A549 (cell line): ENCODE measurements around the gene PGF. TPM values are rescaled to one million over a fixed set of nuclear protein-coding genes. Genes with fewer than 3 reads are reported as not detected.
"Not testable (repeated sequence)": the region's sequence is repeated elsewhere in the genome, so short reads cannot be mapped to it uniquely, and the experiment has no call there.

Source experiments
- ATAC-seq, 2 experiments: fragments of 200-7000 bp in 1 of 2; fragments of >200 bp in 1 of 2; cut with Nextera tagmentation in 1 of 2; cut with Tn5 transposase in 1 of 2; 3 replicates each; pipeline versions ENCODE4 v1.8.0 to v1.9.1; 2018 to 2020; ENCODE audit warnings: mild to moderate bottlenecking in 1 of 2, moderate library complexity in 1 of 2
- CTCF ChIA-PET: fragments of 300-600 bp; sonication (Branson Sonifier 250); formaldehyde crosslinking; extraction: SDS; loops from one replicate; lab custom pipeline; 2021; ENCODE audit warnings: antibody characterized with exemption, inconsistent platforms; lab: Yijun Ruan, JAX
- POLR2A ChIA-PET: fragments of 350-600 bp; formaldehyde crosslinking; extraction: SDS; loops from one replicate; lab custom pipeline; 2021; ENCODE audit warnings: antibody characterized with exemption, inconsistent platforms; lab: Yijun Ruan, JAX
- DNase-seq, 2 experiments: peaks; one replicate each; pipeline versions ENCODE4 v3.0.0 to v3.0.0-alpha.2; 2011 to 2016; ENCODE audit warnings: low read depth in 1 of 2, low spot score in 1 of 2
- FAIRE-seq: peaks from 2 replicates; lab custom pipeline; 2011; peaks lifted over from hg19 to GRCh38; lab: Jason Lieb, UNC
- H3K27ac ChIP-seq, 2 experiments: fragments of >200 bp; sonication (Bioruptor Twin); formaldehyde crosslinking; 3 replicates each; pipeline ENCODE4 v1.5.1; 2016 to 2017
- H3K4me1 ChIP-seq: fragments of >200 bp; sonication (Bioruptor Twin); formaldehyde crosslinking; 3 replicates; pipeline ENCODE4 v1.6.1; 2016
- H3K4me2 ChIP-seq: fragments of >200 bp; sonication (Bioruptor Twin); formaldehyde crosslinking; 3 replicates; pipeline ENCODE4 v1.6.1; 2016
- H3K4me3 ChIP-seq: fragments of >200 bp; sonication (Bioruptor Twin); formaldehyde crosslinking; 3 replicates; pipeline ENCODE4 v1.5.1; 2016
- H3K9me3 ChIP-seq: fragments of >200 bp; sonication (Bioruptor Twin); formaldehyde crosslinking; 3 replicates; pipeline ENCODE4 v1.6.1; 2016
- BHLHE40 ChIP-seq: IDR thresholded peaks from 2 replicates; pipeline ENCODE4 v1.6.1; 2012; ENCODE audit warnings: low read depth, low read length, inconsistent platforms
- CEBPB ChIP-seq, 2 experiments: fragments of >200 bp in 1 of 2; sonication (Bioruptor Twin) in 1 of 2; formaldehyde crosslinking in 1 of 2; IDR thresholded peaks; 2 replicates each; pipeline ENCODE4 v1.6.1; 2012 to 2016
- CHD2 ChIP-seq: fragments of 150-350 bp; IDR thresholded peaks from 2 replicates; pipeline ENCODE4 v1.6.1; 2014; ENCODE audit warnings: low read length; ENCODE audit not compliant: partially characterized antibody
- CHD4 ChIP-seq: fragments of 200-600 bp; sonication (generic); IDR thresholded peaks from 2 replicates; pipeline ENCODE4 v1.6.1; 2016; ENCODE audit warnings: antibody characterized with exemption, mild to moderate bottlenecking, borderline replicate concordance
- FOXS1 ChIP-seq: fragments of 250-450 bp; sonication (Bioruptor Pico); IDR thresholded peaks from 2 replicates; pipeline ENCODE4 v1.5.0; 2020; ENCODE audit warnings: mild to moderate bottlenecking, moderate library complexity
- GATA3 ChIP-seq: IDR thresholded peaks from 2 replicates; pipeline ENCODE4 v1.6.1; 2012; ENCODE audit warnings: borderline replicate concordance
- HOXA7 ChIP-seq: fragments of 250-450 bp; sonication (Bioruptor Pico); IDR thresholded peaks from 2 replicates; pipeline ENCODE4 v1.5.0; 2020; ENCODE audit warnings: mild to moderate bottlenecking, moderate library complexity
- JUN ChIP-seq, 2 experiments: fragments of >200 bp; sonication (Bioruptor Twin); formaldehyde crosslinking; IDR thresholded peaks; 2 replicates in 1 of 2; 3 replicates in 1 of 2; pipeline ENCODE4 v1.6.1; 2016 to 2017
- MYC ChIP-seq: IDR thresholded peaks from 2 replicates; pipeline ENCODE4 v1.6.1; 2012; ENCODE audit warnings: mild to moderate bottlenecking, inconsistent platforms, low read length, improper control_type of control experiment, borderline replicate concordance
- NPAS2 ChIP-seq: fragments of 250-450 bp; sonication (Bioruptor Pico); IDR thresholded peaks from 2 replicates; pipeline ENCODE4 v1.8.0; 2022; ENCODE audit warnings: mild to moderate bottlenecking, moderate library complexity, borderline replicate concordance
- NR3C1 ChIP-seq: fragments of >200 bp; sonication (Bioruptor Twin); formaldehyde crosslinking; IDR thresholded peaks from 3 replicates; pipeline ENCODE4 v1.6.1; 2017
- PHF8 ChIP-seq: fragments of 200-600 bp; sonication (generic); IDR thresholded peaks from 2 replicates; pipeline ENCODE4 v1.6.1; 2016; ENCODE audit warnings: low read depth, mild to moderate bottlenecking, antibody characterized with exemption, moderate library complexity, borderline replicate concordance
- POLR2A ChIP-seq: IDR thresholded peaks from 2 replicates; pipeline ENCODE4 v1.6.1; 2012; ENCODE audit warnings: mild to moderate bottlenecking, low read length
- RNF2 ChIP-seq: fragments of 200-600 bp; sonication (generic); IDR thresholded peaks from 2 replicates; pipeline ENCODE4 v1.6.1; 2016; ENCODE audit warnings: low read depth, mild to moderate bottlenecking, antibody characterized with exemption, moderate library complexity, borderline replicate concordance
- TP53 ChIP-seq: fragments of 250-450 bp; sonication (Bioruptor Pico); IDR thresholded peaks from 2 replicates; pipeline ENCODE4 v1.5.0; 2021; ENCODE audit warnings: mild to moderate bottlenecking, moderate library complexity
- WGBS: methylation state at CpG from one replicate; pipeline ENCODE4 v1.1.6; 2017; ENCODE audit errors: missing lambda C conversion rate; 5-methylcytosine and 5-hydroxymethylcytosine counted together
- polyA plus RNA-seq, 4 experiments: library from polyadenylated mRNA; depleted of rRNA in 3 of 4; stranded (reverse); fragments of >200 nt; fragmentation: RNase III in 1 of 4; extraction: RNeasy Plus Mini Kit Qiagen cat#74134 plus additional on column Dnase treatment in 1 of 4; gene quantifications; 2 replicates in 3 of 4; 3 replicates in 1 of 4; pipeline ENCODE4 v1.2.3, GENCODE V29; 2011 to 2017
- TF ChIP-seq, protein P1 (sequence below): IDR thresholded peaks from 2 replicates; pipeline ENCODE4 v1.6.1; 2012
- TF ChIP-seq, protein P2 (sequence below): IDR thresholded peaks from 2 replicates; pipeline ENCODE4 v1.6.1; 2012
- TF ChIP-seq, protein P3 (sequence below): fragments of 200-600 bp; sonication (generic); IDR thresholded peaks from 2 replicates; pipeline ENCODE4 v1.6.1; 2016; ENCODE audit warnings: antibody characterized with exemption, mild to moderate bottlenecking, moderate library complexity
- TF ChIP-seq, protein P4 (sequence below): fragments of >200 bp; sonication (Bioruptor Twin); formaldehyde crosslinking; IDR thresholded peaks from 3 replicates; pipeline ENCODE4 v1.6.1; 2016

The PGF gene
- polyA plus RNA-seq, 2 of the 4 experiments (the other 2 are of a cell fraction): 0.63 to 1.1 TPM

DNA sequence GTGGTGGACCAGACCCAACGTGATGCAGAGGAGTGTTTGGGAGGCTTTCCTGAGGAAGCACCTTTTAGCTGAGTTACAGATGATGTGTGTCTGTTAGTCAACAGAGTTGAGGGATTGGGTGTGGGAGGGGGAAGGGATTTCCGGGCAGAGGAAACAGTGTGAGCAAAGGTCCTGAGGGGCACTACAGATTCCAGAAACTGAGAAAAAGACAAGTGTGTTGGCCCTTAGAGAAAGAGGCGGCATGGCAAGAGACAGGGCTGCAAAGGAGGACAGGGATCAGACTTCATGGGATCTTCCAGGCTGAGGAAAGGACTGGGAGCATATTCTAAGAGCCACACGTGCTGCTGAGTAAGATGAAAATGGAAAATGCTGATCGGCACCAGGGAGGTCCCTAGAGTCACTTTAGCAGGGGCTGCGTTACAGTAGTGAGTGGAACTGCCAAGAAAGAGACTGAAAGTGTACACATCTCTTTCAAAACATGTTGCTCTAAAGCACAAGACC is 22.9 kb downstream of the PGF start:
- POLR2A ChIA-PET: no interaction called here
- no peak for FAIRE-seq
- peaks cover 3% of the 10 kb centered on the region; the same call in 1 of the 3 replicates for H3K4me1 ChIP-seq

DNA sequence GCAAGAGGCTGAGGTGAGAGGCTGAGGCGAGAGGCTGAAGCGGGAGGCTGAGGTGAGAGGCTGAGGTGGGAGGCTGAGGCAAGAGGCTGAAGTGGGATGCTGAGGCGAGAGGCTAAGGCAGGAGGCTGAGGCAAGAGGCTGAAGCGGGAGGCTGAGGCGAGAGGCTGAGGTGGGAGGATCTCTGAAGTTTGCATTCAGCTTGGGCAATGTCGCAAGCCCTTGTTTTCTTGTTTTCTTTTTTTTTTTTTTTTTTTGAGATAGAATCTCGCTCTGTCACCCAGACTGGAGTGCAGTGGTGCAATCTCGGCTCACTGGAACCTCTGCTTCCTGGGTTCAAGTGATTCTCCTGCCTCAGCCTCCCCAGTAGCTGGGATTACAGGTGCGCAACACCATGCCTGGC is 23.7 kb downstream of the PGF start:
- WGBS: 78% methylated on average over 9 of the region's 9 CpGs
- H3K27ac ChIP-seq, H3K4me1 ChIP-seq, FAIRE-seq, ATAC-seq, DNase-seq, H3K4me3 ChIP-seq, H3K4me2 ChIP-seq, H3K9me3 ChIP-seq: not testable (repeated sequence)
- POLR2A ChIA-PET: interaction anchor here (0.8 kb wide), 1 partner anchor 132 kb away, joined by 4 read pairs; the partner anchor contains the start of gene ACYP1
- CTCF ChIA-PET: interaction anchor here (0.9 to 4.7 kb wide), 6 partner anchors 8 to 157 kb away, joined by 3 to 33 read pairs (median 6); no protein-coding TSS in a partner anchor

More for the DNA sequence above, 22.9 kb downstream of the PGF start:
- no peak overlapping the region for H3K4me3 ChIP-seq
- DNase-seq: no peak
- H3K4me2 ChIP-seq: 0 out of 3 replicates have a peak overlapping the region, but pooled peaks have one; percentile 18
- peak in 1 of 2 experiments; percentile 51; a peak in 3 of 6 replicates for ATAC-seq
- H3K9me3 ChIP-seq: no peaks in the 10 kb centered on the region
- CTCF ChIA-PET: interaction anchor here (1.5 to 4.7 kb wide), 2 partner anchors 14 to 156 kb away, joined by 7 to 33 read pairs; no protein-coding TSS in a partner anchor
- peak overlapping the region in 1 of 2 experiments; percentile 31; a peak in 1 of 6 replicates for H3K27ac ChIP-seq
- TF ChIP-seq MYC (no peak), NPAS2 (CRISPR knock-in tag) (no peak), TP53 (no peak), GATA3 (no peak), FOXS1 (CRISPR knock-in tag) (no peak), CHD4 (no peak), JUN (IDR thresholded peaks at IDR 0.05) (no peak), NR3C1 (no peak), CHD2 (no peak), HOXA7 (CRISPR knock-in tag) (no peak), BHLHE40 (no peak), RNF2 (no peak), POLR2A (no peak)
- TF ChIP-seq, protein P1, sequence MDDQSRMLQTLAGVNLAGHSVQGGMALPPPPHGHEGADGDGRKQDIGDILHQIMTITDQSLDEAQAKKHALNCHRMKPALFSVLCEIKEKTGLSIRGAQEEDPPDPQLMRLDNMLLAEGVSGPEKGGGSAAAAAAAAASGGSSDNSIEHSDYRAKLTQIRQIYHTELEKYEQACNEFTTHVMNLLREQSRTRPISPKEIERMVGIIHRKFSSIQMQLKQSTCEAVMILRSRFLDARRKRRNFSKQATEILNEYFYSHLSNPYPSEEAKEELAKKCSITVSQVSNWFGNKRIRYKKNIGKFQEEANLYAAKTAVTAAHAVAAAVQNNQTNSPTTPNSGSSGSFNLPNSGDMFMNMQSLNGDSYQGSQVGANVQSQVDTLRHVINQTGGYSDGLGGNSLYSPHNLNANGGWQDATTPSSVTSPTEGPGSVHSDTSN: no peak
- TF ChIP-seq, protein P2, sequence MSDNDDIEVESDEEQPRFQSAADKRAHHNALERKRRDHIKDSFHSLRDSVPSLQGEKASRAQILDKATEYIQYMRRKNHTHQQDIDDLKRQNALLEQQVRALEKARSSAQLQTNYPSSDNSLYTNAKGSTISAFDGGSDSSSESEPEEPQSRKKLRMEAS: no peak
- TF ChIP-seq, protein P3, sequence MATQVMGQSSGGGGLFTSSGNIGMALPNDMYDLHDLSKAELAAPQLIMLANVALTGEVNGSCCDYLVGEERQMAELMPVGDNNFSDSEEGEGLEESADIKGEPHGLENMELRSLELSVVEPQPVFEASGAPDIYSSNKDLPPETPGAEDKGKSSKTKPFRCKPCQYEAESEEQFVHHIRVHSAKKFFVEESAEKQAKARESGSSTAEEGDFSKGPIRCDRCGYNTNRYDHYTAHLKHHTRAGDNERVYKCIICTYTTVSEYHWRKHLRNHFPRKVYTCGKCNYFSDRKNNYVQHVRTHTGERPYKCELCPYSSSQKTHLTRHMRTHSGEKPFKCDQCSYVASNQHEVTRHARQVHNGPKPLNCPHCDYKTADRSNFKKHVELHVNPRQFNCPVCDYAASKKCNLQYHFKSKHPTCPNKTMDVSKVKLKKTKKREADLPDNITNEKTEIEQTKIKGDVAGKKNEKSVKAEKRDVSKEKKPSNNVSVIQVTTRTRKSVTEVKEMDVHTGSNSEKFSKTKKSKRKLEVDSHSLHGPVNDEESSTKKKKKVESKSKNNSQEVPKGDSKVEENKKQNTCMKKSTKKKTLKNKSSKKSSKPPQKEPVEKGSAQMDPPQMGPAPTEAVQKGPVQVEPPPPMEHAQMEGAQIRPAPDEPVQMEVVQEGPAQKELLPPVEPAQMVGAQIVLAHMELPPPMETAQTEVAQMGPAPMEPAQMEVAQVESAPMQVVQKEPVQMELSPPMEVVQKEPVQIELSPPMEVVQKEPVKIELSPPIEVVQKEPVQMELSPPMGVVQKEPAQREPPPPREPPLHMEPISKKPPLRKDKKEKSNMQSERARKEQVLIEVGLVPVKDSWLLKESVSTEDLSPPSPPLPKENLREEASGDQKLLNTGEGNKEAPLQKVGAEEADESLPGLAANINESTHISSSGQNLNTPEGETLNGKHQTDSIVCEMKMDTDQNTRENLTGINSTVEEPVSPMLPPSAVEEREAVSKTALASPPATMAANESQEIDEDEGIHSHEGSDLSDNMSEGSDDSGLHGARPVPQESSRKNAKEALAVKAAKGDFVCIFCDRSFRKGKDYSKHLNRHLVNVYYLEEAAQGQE: no peak
- TF ChIP-seq, protein P4, sequence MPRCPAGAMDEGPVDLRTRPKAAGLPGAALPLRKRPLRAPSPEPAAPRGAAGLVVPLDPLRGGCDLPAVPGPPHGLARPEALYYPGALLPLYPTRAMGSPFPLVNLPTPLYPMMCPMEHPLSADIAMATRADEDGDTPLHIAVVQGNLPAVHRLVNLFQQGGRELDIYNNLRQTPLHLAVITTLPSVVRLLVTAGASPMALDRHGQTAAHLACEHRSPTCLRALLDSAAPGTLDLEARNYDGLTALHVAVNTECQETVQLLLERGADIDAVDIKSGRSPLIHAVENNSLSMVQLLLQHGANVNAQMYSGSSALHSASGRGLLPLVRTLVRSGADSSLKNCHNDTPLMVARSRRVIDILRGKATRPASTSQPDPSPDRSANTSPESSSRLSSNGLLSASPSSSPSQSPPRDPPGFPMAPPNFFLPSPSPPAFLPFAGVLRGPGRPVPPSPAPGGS: no peak
- WGBS: 25% methylated on average over 6 of the region's 6 CpGs

DNA sequence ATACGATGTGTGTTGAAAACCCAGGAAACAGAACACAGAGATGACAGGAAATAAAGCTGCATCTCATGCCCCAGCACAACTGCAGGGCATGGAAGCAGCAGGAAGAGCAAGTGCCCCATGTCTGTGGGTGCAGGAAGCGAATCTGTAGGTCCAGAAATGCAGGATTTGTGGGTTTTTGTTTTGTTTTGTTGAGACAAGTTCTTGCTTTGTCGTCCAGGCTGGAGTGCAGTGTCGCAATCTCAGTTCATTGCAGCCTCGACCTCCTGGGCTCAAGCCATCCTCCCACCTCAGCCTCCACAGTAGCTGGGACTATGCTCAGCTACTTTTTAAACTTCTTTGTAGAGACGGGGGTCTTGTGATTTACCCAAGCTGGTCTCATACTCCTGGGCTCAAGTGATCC is 26.2 kb downstream of the PGF start:
- ChIA-PET POLR2A (no interaction called here), CTCF (interaction anchor here (1.0 to 4.7 kb wide), 4 partner anchors 11 to 159 kb away, joined by 3 to 33 read pairs (median 5); no protein-coding TSS in a partner anchor)
- Histone ChIP-seq H3K4me1 (peaks cover 3% of the 10 kb centered on the region; the same call in 1 of the 3 replicates), H3K27ac (no peak overlapping the region), H3K4me2 (no peak overlapping the region), H3K9me3 (no peaks in the 10 kb centered on the region), H3K4me3 (no peak overlapping the region)
- FAIRE-seq (no peak), DNase-seq (no peak), ATAC-seq (no peak)
- 43% methylated on average over 6 of the region's 6 CpGs for WGBS
- TF ChIP-seq CEBPB (IDR thresholded peaks at IDR 0.05) (0 out of 4 replicates have a peak, but pooled peaks of 1 of the 2 experiments have one; percentile 24), PHF8 (no peak)
